Esophagus muscularis mucosa (tissue), 4 donors: ENCODE measurements around the gene POFUT1.

ENCODE experiments used
- CTCF ChIP-seq, 3 experiments: fragments of 200-600 bp in 2 of 3; fragments of 450-650 bp in 1 of 3; sonication (generic) in 2 of 3; IDR thresholded peaks; one replicate each; pipeline ENCODE4 v1.5.1; 2017 to 2019; ENCODE audit warnings: antibody characterized with exemption in 3 of 3, mild to moderate bottlenecking in 2 of 3, moderate library complexity in 1 of 3
- EP300 ChIP-seq: sonication (generic); formaldehyde crosslinking; IDR thresholded peaks from one replicate; pipeline ENCODE4 v1.6.1; 2017; ENCODE audit warnings: antibody characterized with exemption
- POLR2A ChIP-seq: fragments of 450-650 bp; IDR thresholded peaks from one replicate; pipeline ENCODE4 v1.6.1; 2017; ENCODE audit warnings: antibody characterized with exemption, moderate library complexity, mild to moderate bottlenecking, low read depth
- POLR2AphosphoS5 ChIP-seq, 2 donors: sonication (generic); formaldehyde crosslinking; IDR thresholded peaks; one replicate each; pipeline ENCODE4 v1.6.1; 2017; ENCODE audit warnings: antibody characterized with exemption in 2 of 2

- no peak for TF ChIP-seq POLR2A
- no peak for TF ChIP-seq CTCF (IDR thresholded peaks at IDR 0.05)
- no peak for TF ChIP-seq EP300
- TF ChIP-seq POLR2AphosphoS5 (IDR thresholded peaks at IDR 0.05) = no peak
Observed at GRCh38 chr20:32213870-32214269, 6.2 kb downstream of the POFUT1 start.
